Panc1 (cell line): ENCODE data around the gene TTLL11. TPM values are rescaled to one million over a fixed set of nuclear protein-coding genes. Genes with fewer than 3 reads are reported as not detected.

ENCODE experiments used
- ATAC-seq: fragments of 200-7000 bp; cut with Tn5 transposase; 2 replicates; pipeline ENCODE4 v1.9.1; 2020; ENCODE audit warnings: mild to moderate bottlenecking, moderate library complexity
- BruUV-seq: library from RNA; stranded (reverse); fragments of 400-500 nt; replicated peaks from 2 replicates; lab custom pipeline; 2021; lab: Mats Ljungman, UMichigan
- CTCF ChIA-PET: fragments of 300-600 bp; sonication (Branson Sonifier 250); formaldehyde crosslinking; loops from one replicate; lab custom pipeline; 2022; ENCODE audit warnings: antibody characterized with exemption; lab: Charles Lee
- POLR2A ChIA-PET: fragments of 300-600 bp; sonication (Branson Sonifier 250); formaldehyde crosslinking; loops from one replicate; lab custom pipeline; 2022; ENCODE audit warnings: antibody characterized with exemption; lab: Charles Lee
- DNase-seq: peaks from one replicate; pipeline ENCODE4 v3.0.0-alpha.2; 2010; ENCODE audit warnings: low read depth, low spot score
- H3K27ac ChIP-seq: 2 replicates; pipeline ENCODE4 v1.5.1; 2011; ENCODE audit warnings: mild to moderate bottlenecking, low read length, inconsistent platforms
- H3K27me3 ChIP-seq: fragments of 200-500 bp; sonication (Bioruptor generic); 2 replicates; pipeline ENCODE4 v1.6.0; 2014; ENCODE audit warnings: low read length, inconsistent platforms; ENCODE audit not compliant: control insufficient read depth, insufficient read depth
- H3K36me3 ChIP-seq: fragments of 200-500 bp; sonication (Bioruptor generic); 2 replicates; pipeline ENCODE4 v1.5.1; 2014; ENCODE audit warnings: inconsistent platforms, mild to moderate bottlenecking, low read length, moderate library complexity; ENCODE audit not compliant: control insufficient read depth, insufficient read depth
- H3K4me1 ChIP-seq: 2 replicates; pipeline ENCODE4 v1.5.1; 2011; ENCODE audit warnings: inconsistent platforms, mild to moderate bottlenecking, low read length, moderate library complexity; ENCODE audit not compliant: control insufficient read depth, insufficient read depth
- H3K4me3 ChIP-seq, 2 experiments: 2 replicates each; pipeline ENCODE4 v1.5.1; 2011 to 2012; ENCODE audit warnings: low read depth in 2 of 2, low read length in 2 of 2, mild to moderate bottlenecking in 2 of 2, inconsistent platforms in 1 of 2, moderate library complexity in 1 of 2
- H3K9me3 ChIP-seq: fragments of 200-500 bp; sonication (Bioruptor generic); 2 replicates; pipeline ENCODE4 v1.5.1; 2014; ENCODE audit warnings: low read depth, mild to moderate bottlenecking, inconsistent platforms, low read length, moderate library complexity; ENCODE audit not compliant: control insufficient read depth, insufficient read depth
- CTCF ChIP-seq: fragments of 450-650 bp; IDR thresholded peaks from 2 replicates; pipeline ENCODE4 v1.5.1; 2017; ENCODE audit warnings: mild to moderate bottlenecking
- POLR2AphosphoS5 ChIP-seq: IDR thresholded peaks from 2 replicates; pipeline ENCODE4 v1.6.1; 2012; ENCODE audit warnings: mild to moderate bottlenecking, low read depth, low read length, moderate library complexity
- REST ChIP-seq, 2 experiments: IDR thresholded peaks; 2 replicates each; pipeline ENCODE4 v1.6.1; 2011 to 2012; ENCODE audit warnings: low read depth in 2 of 2, control low read depth in 1 of 2, low read length in 1 of 2, mild to moderate bottlenecking in 1 of 2, moderate library complexity in 1 of 2; ENCODE audit not compliant: insufficient read depth in 1 of 2
- SIN3A ChIP-seq: IDR thresholded peaks from 2 replicates; pipeline ENCODE4 v1.6.1; 2012; ENCODE audit warnings: low read depth, mild to moderate bottlenecking, low read length, moderate library complexity, borderline replicate concordance; ENCODE audit not compliant: insufficient read depth
- TCF7L2 ChIP-seq: IDR thresholded peaks from 2 replicates; pipeline ENCODE4 v1.6.1; 2011; ENCODE audit warnings: mild to moderate bottlenecking, low read depth, low read length, inconsistent platforms
- in situ Hi-C: cut with HindIII; loops from 2 replicates; pipeline ENCODE4 v1.10.0; 2016; ENCODE audit warnings: low sequenced_read_pairs, low pct_unique_long_range_greater_than_20kb
- intact Hi-C: fragments of 100-400 bp; cut with micrococcal nuclease; formaldehyde crosslinking; loops from one replicate; pipeline ENCODE4 v1.10.0; 2022; ENCODE audit not compliant: unreplicated experiment
- total RNA-seq: library from RNA; stranded (reverse); gene quantifications from one replicate; pipeline ENCODE4 v1.2.1, GENCODE V29; 2021; ENCODE audit not compliant: unreplicated experiment

The TTLL11 gene
- total RNA-seq, 1 experiment from 2014 or later = 1.1 TPM

GRCh38 chr9:121813519-121814210 is 279.4 kb downstream of the TTLL11 start:
- no peak for DNase-seq
- ATAC-seq = no peak
- no TSS peak for BruUV-seq
- Histone ChIP-seq H3K27ac (no peak overlapping the region), H3K4me1 (no peaks in the 10 kb centered on the region), H3K9me3 (no peaks in the 10 kb centered on the region), H3K36me3 (no peaks in the 10 kb centered on the region), H3K27me3 (no peaks in the 10 kb centered on the region), H3K4me3 (no peak overlapping the region)
- ChIA-PET CTCF (interaction anchor here (0.6 kb wide), 1 partner anchor 537 kb away, joined by 6 read pairs; no protein-coding TSS in a partner anchor), POLR2A (no interaction called here)
- TF ChIP-seq REST (IDR thresholded peaks at IDR 0.05; ENCODE audit: insufficient read depth in 1 of 2, low read depth in 2 of 2, low read length in 1 of 2) (no peak), SIN3A (no peak), TCF7L2 (no peak), CTCF (no peak), POLR2AphosphoS5 (no peak)
- intact Hi-C loops (no loop called here), in situ Hi-C loops (no loop called here)

- ChIA-PET CTCF (no interaction called here), POLR2A (no interaction called here)
- intact Hi-C loops = no loop called here
- H3K36me3 ChIP-seq = no peaks in the 10 kb centered on the region
- no peaks in the 10 kb centered on the region for H3K27me3 ChIP-seq
- no peak for ATAC-seq
- no peak for TF ChIP-seq CTCF
- no peak for TF ChIP-seq POLR2AphosphoS5
- TF ChIP-seq REST (IDR thresholded peaks at IDR 0.05; ENCODE audit: insufficient read depth in 1 of 2, low read depth in 2 of 2, low read length in 1 of 2) = no peak
- no peak for TF ChIP-seq TCF7L2
- TF ChIP-seq SIN3A = no peak
- no peak for DNase-seq
- in situ Hi-C loops = no loop called here
- no peak overlapping the region for H3K27ac ChIP-seq
- no peak overlapping the region for H3K4me3 ChIP-seq
- H3K9me3 ChIP-seq = no peaks in the 10 kb centered on the region
- no TSS peak for BruUV-seq
- H3K4me1 ChIP-seq = no peaks in the 10 kb centered on the region
These were observed 280.9 kb downstream of the TTLL11 start for GRCh38 chr9:121812159-121812735.
